Type B pancreatic cell (in vitro differentiated cells): Measurements from ENCODE around the gene ACTL6A. TPM values are rescaled to one million over a fixed set of nuclear protein-coding genes. Genes with fewer than 3 reads are reported as not detected.

Experiments
- DNase-seq: peaks from one replicate; pipeline ENCODE4 v3.0.0; 2021; ENCODE audit warnings: mixed read lengths; ENCODE audit not compliant: unreplicated experiment; ENCODE audit errors: extremely low spot score
- H3K27ac Mint-ChIP-seq: 2 replicates; pipeline ENCODE4 v1.8.0; 2021; ENCODE audit warnings: mild to moderate bottlenecking, mixed read lengths
- H3K27me3 Mint-ChIP-seq: 2 replicates; pipeline ENCODE4 v1.8.0; 2021; ENCODE audit warnings: mixed read lengths
- H3K36me3 Mint-ChIP-seq: 2 replicates; pipeline ENCODE4 v1.8.0; 2021; ENCODE audit warnings: mixed read lengths
- H3K4me1 Mint-ChIP-seq: one replicate; pipeline ENCODE4 v1.8.0; 2021; ENCODE audit warnings: mixed read lengths; ENCODE audit not compliant: unreplicated experiment
- H3K4me3 Mint-ChIP-seq: 2 replicates; pipeline ENCODE4 v1.8.0; 2021; ENCODE audit warnings: mild to moderate bottlenecking, mixed read lengths
- H3K9me3 Mint-ChIP-seq: 2 replicates; pipeline ENCODE4 v1.8.0; 2021; ENCODE audit warnings: mixed read lengths
- CTCF ChIP-seq: fragments of 200-600 bp; sonication (generic); conservative IDR thresholded peaks from 2 replicates; pipeline ENCODE4 v1.5.0; 2021; ENCODE audit warnings: antibody characterized with exemption, mild to moderate bottlenecking
- total RNA-seq: library from RNA; stranded (reverse); gene quantifications from 2 replicates; pipeline ENCODE4 v1.2.1, GENCODE V29; 2021; ENCODE audit warnings: low replicate concordance

ACTL6A gene
- total RNA-seq, 1 donor from 2014 or later: 69.5 TPM

GRCh38 chr3:179591313-179591712, 28.6 kb downstream of the ACTL6A start:
- H3K4me1 Mint-ChIP-seq: no peaks in the 10 kb centered on the region
- no peaks in the 10 kb centered on the region for H3K9me3 Mint-ChIP-seq
- DNase-seq: no peak
- H3K27ac Mint-ChIP-seq: no peak overlapping the region
- H3K27me3 Mint-ChIP-seq: no peaks in the 10 kb centered on the region
- no peak overlapping the region for H3K4me3 Mint-ChIP-seq
- TF ChIP-seq CTCF: no peak
- H3K36me3 Mint-ChIP-seq: no peaks in the 10 kb centered on the region

- no peak for DNase-seq
- no peak overlapping the region for H3K27ac Mint-ChIP-seq
- no peak overlapping the region for H3K4me3 Mint-ChIP-seq
- H3K4me1 Mint-ChIP-seq: peaks cover under 1% of the 10 kb centered on the region
- H3K9me3 Mint-ChIP-seq: no peaks in the 10 kb centered on the region
- H3K27me3 Mint-ChIP-seq: no peaks in the 10 kb centered on the region
- no peak for TF ChIP-seq CTCF
- H3K36me3 Mint-ChIP-seq: peaks cover 7% of the 10 kb centered on the region
Measured at GRCh38 chr3:179599531-179599930, 36.8 kb downstream of the ACTL6A start.

- peaks cover 4% of the 10 kb centered on the region for H3K36me3 Mint-ChIP-seq
- H3K27ac Mint-ChIP-seq: peak overlapping the region; percentile 68
- H3K9me3 Mint-ChIP-seq: no peaks in the 10 kb centered on the region
- H3K27me3 Mint-ChIP-seq: no peaks in the 10 kb centered on the region
- H3K4me3 Mint-ChIP-seq: peak overlapping the region; percentile 99
- H3K4me1 Mint-ChIP-seq: peaks cover 16% of the 10 kb centered on the region
- no peak for DNase-seq
- TF ChIP-seq CTCF: no peak
Measured at GRCh38 chr3:179603321-179603720, 40.6 kb downstream of the ACTL6A start.

GRCh38 chr3:179603831-179604230, 41.1 kb downstream of the ACTL6A start:
- no peaks in the 10 kb centered on the region for H3K9me3 Mint-ChIP-seq
- H3K4me1 Mint-ChIP-seq: peaks cover 16% of the 10 kb centered on the region
- peak overlapping the region; percentile 99 for H3K27ac Mint-ChIP-seq
- peaks cover 4% of the 10 kb centered on the region for H3K36me3 Mint-ChIP-seq
- DNase-seq: no peak
- no peaks in the 10 kb centered on the region for H3K27me3 Mint-ChIP-seq
- peak overlapping the region; percentile 99 for H3K4me3 Mint-ChIP-seq
- no peak for TF ChIP-seq CTCF

GRCh38 chr3:179604321-179605078, 41.8 kb downstream of the ACTL6A start, which contains the start of the genes MRPL47 and NDUFB5:
TSS of gene MRPL47 (minus strand) at chr3:179604638. CDS start at chr3:179604624, 14 bp downstream.
TSS of gene NDUFB5 (plus strand) at chr3:179604794. CDS start at chr3:179604816, 22 bp downstream.
- TF ChIP-seq CTCF: no peak

More at GRCh38 chr3:179604321-179605078, 41.8 kb downstream of the ACTL6A start, which contains the start of the genes MRPL47 and NDUFB5:
- Mint-ChIP-seq H3K27me3 (no peaks in the 10 kb centered on the region), H3K9me3 (no peaks in the 10 kb centered on the region), H3K4me3 (peak within 1 kb of the TSS; percentile 99), H3K27ac (peak within 1 kb of the TSS; percentile 99), H3K36me3 (peaks cover 8% of the 10 kb centered on the region), H3K4me1 (peaks cover 16% of the 10 kb centered on the region)
- peak; percentile 89 for DNase-seq
